RPMI8226 (cell line): ENCODE measurements around the gene AKAP3.

Experiments used
- DNase-seq: peaks from one replicate; pipeline ENCODE4 v3.0.0-alpha.2; 2015

The AKAP3 gene

GRCh38 chr12:4648501-4649357 is at the start of gene AKAP3, which contains the start of gene NDUFA9:
TSS of gene AKAP3 (minus strand) at chr12:4649051. CDS start at chr12:4638196, 10,855 bp downstream.
TSS of gene NDUFA9 (plus strand) at chr12:4649114. CDS start at chr12:4649127, 13 bp downstream.
- DNase-seq, result peak; percentile 81

GRCh38 chr12:4690760-4691159 is 41.9 kb upstream of the AKAP3 start:
- no peak for DNase-seq

GRCh38 chr12:4685317-4685716 is 36.5 kb upstream of the AKAP3 start:
- DNase-seq, result no peak

GRCh38 chr12:4681732-4682131 is 32.9 kb upstream of the AKAP3 start:
- no peak for DNase-seq

GRCh38 chr12:4679711-4680110 is 30.9 kb upstream of the AKAP3 start:
- DNase-seq, result no peak

GRCh38 chr12:4665236-4665635 is 16.4 kb upstream of the AKAP3 start:
- no peak for DNase-seq

- DNase-seq, result no peak
Measured at GRCh38 chr12:4663971-4664505, 15.2 kb upstream of the AKAP3 start.

GRCh38 chr12:4653691-4654090 is 4.8 kb upstream of the AKAP3 start:
- DNase-seq, result no peak

- no peak for DNase-seq
Measured at GRCh38 chr12:4653257-4653656, 4.4 kb upstream of the AKAP3 start.

GRCh38 chr12:4649358-4649661 is 459 bp upstream of the AKAP3 start:
- no peak for DNase-seq

GRCh38 chr12:4648104-4648500 is 749 bp downstream of the AKAP3 start:
- DNase-seq, result peak; percentile 50

- DNase-seq, result no peak
Measured at GRCh38 chr12:4645023-4645422, 3.8 kb downstream of the AKAP3 start.

- no peak for DNase-seq
Measured at GRCh38 chr12:4643747-4644146, 5.1 kb downstream of the AKAP3 start.

GRCh38 chr12:4630262-4630661 is 18.6 kb downstream of the AKAP3 start:
- no peak for DNase-seq

- no peak for DNase-seq
Measured at GRCh38 chr12:4628406-4628805, 20.4 kb downstream of the AKAP3 start.

- DNase-seq, result no peak
Measured at GRCh38 chr12:4626543-4626942, 22.3 kb downstream of the AKAP3 start.

GRCh38 chr12:4621511-4621910 is 27.3 kb downstream of the AKAP3 start:
- DNase-seq, result no peak

GRCh38 chr12:4615667-4616066 is 33.2 kb downstream of the AKAP3 start:
- no peak for DNase-seq

GRCh38 chr12:4610481-4610880 is 38.4 kb downstream of the AKAP3 start:
- no peak for DNase-seq

- DNase-seq, result no peak
Measured at GRCh38 chr12:4609071-4609470, 39.8 kb downstream of the AKAP3 start.

GRCh38 chr12:4607056-4607455 is 41.8 kb downstream of the AKAP3 start:
- no peak for DNase-seq

GRCh38 chr12:4604684-4605193 is 44.1 kb downstream of the AKAP3 start:
- DNase-seq, result peak; percentile 88

GRCh38 chr12:4603946-4604345 is 44.9 kb downstream of the AKAP3 start:
- DNase-seq, result no peak

GRCh38 chr12:4603421-4603820 is 45.4 kb downstream of the AKAP3 start:
- DNase-seq, result no peak

GRCh38 chr12:4595881-4596280 is 53.0 kb downstream of the AKAP3 start:
- no peak for DNase-seq
